Neural progenitor cell (in vitro differentiated cells): ENCODE results near the gene PLA2G3. TPM values are rescaled to one million over a fixed set of nuclear protein-coding genes. Genes with fewer than 3 reads are reported as not detected.

Source experiments
- DNase-seq: peaks from one replicate; pipeline ENCODE4 v3.0.0-alpha.2; 2016; ENCODE audit warnings: low spot score
- H2AFZ ChIP-seq: fragments of 200-600 bp; sonication (generic); replicated peaks from 2 replicates; pipeline ENCODE4 v1.6.1; 2016; ENCODE audit warnings: antibody characterized with exemption
- H3F3A ChIP-seq: fragments of 200-600 bp; sonication (generic); 2 replicates; pipeline ENCODE4 v1.6.1; 2016; ENCODE audit warnings: antibody characterized with exemption, low read depth
- H3K27ac ChIP-seq: fragments of 200-600 bp; sonication (generic); 2 replicates; pipeline ENCODE4 v1.5.1; 2016; ENCODE audit warnings: mild to moderate bottlenecking
- H3K27me3 ChIP-seq: fragments of 200-600 bp; sonication (generic); 2 replicates; pipeline ENCODE4 v1.6.1; 2016; ENCODE audit warnings: mild to moderate bottlenecking, moderate library complexity
- H3K36me3 ChIP-seq: fragments of 200-600 bp; sonication (generic); 2 replicates; pipeline ENCODE4 v1.5.1; 2016
- H3K4me1 ChIP-seq: fragments of 200-600 bp; sonication (generic); 2 replicates; pipeline ENCODE4 v1.6.1; 2016; ENCODE audit warnings: mixed run types
- H3K4me2 ChIP-seq: fragments of 200-600 bp; sonication (generic); 2 replicates; pipeline ENCODE4 v1.6.1; 2016
- H3K4me3 ChIP-seq: fragments of 200-600 bp; sonication (generic); 2 replicates; pipeline ENCODE4 v1.5.1; 2016
- H3K79me2 ChIP-seq: fragments of 200-600 bp; sonication (generic); 2 replicates; pipeline ENCODE4 v1.6.1; 2016; ENCODE audit warnings: low read depth
- H3K9ac ChIP-seq: fragments of 200-600 bp; sonication (generic); 2 replicates; pipeline ENCODE4 v1.6.1; 2016
- H3K9me3 ChIP-seq: fragments of 200-600 bp; sonication (generic); 2 replicates; pipeline ENCODE4 v1.5.1; 2016; ENCODE audit warnings: low read depth
- H4K20me1 ChIP-seq: fragments of 200-600 bp; sonication (generic); 2 replicates; pipeline ENCODE4 v1.6.1; 2016; ENCODE audit warnings: low read depth
- H3K27ac Mint-ChIP-seq: 3 replicates; pipeline ENCODE4 v1.8.0; 2021; ENCODE audit warnings: mixed read lengths
- H3K27me3 Mint-ChIP-seq: 2 replicates; pipeline ENCODE4 v1.8.0; 2022; ENCODE audit warnings: low read depth, mild to moderate bottlenecking, inconsistent platforms, moderate library complexity, mixed read lengths; ENCODE audit not compliant: insufficient read depth
- H3K36me3 Mint-ChIP-seq: 3 replicates; pipeline ENCODE4 v1.8.0; 2021; ENCODE audit warnings: mixed read lengths
- H3K4me1 Mint-ChIP-seq: 3 replicates; pipeline ENCODE4 v1.8.0; 2021; ENCODE audit warnings: mixed read lengths
- H3K4me3 Mint-ChIP-seq: 3 replicates; pipeline ENCODE4 v1.8.0; 2021; ENCODE audit warnings: mild to moderate bottlenecking, moderate library complexity, mixed read lengths
- H3K9me3 Mint-ChIP-seq: 3 replicates; pipeline ENCODE4 v1.8.0; 2020; ENCODE audit warnings: mixed read lengths
- CTCF ChIP-seq: fragments of 200-600 bp; sonication (generic); IDR thresholded peaks from 2 replicates; pipeline ENCODE4 v1.5.1; 2017; ENCODE audit warnings: antibody characterized with exemption, mild to moderate bottlenecking
- EZH2 ChIP-seq: fragments of 200-600 bp; sonication (generic); IDR thresholded peaks from 2 replicates; pipeline ENCODE4 v1.6.1; 2017; ENCODE audit warnings: antibody characterized with exemption, mild to moderate bottlenecking, moderate library complexity
- EZH2phosphoT487 ChIP-seq: fragments of 200-600 bp; sonication (generic); IDR thresholded peaks from 2 replicates; pipeline ENCODE4 v1.6.1; 2017; ENCODE audit warnings: antibody characterized with exemption
- total RNA-seq: library from RNA; depleted of rRNA; stranded (reverse); fragments of >200 nt; gene quantifications from 2 replicates; pipeline ENCODE4 v1.2.3, GENCODE V29; 2015; ENCODE audit warnings: low replicate concordance

The PLA2G3 gene
- total RNA-seq, 1 donor from 2014 or later, result 0.41 TPM

- DNase-seq, result no peak
- Histone ChIP-seq H3K79me2 (no peaks in the 10 kb centered on the region), H3K27me3 (peaks cover 46% of the 10 kb centered on the region), H3K9ac (no peak overlapping the region), H4K20me1 (no peaks in the 10 kb centered on the region), H3K27ac (no peak overlapping the region), H3K4me3 (no peak overlapping the region), H3K9me3 (no peaks in the 10 kb centered on the region), H3K4me1 (no peaks in the 10 kb centered on the region), H3F3A (no peaks in the 10 kb centered on the region), H3K36me3 (no peaks in the 10 kb centered on the region), H3K4me2 (no peak overlapping the region), H2AFZ (no peak overlapping the region)
- H3K4me1 Mint-ChIP-seq, result no peaks in the 10 kb centered on the region
- H3K27ac Mint-ChIP-seq, result no peak overlapping the region
- peaks cover 9% of the 10 kb centered on the region for H3K27me3 Mint-ChIP-seq
- no peaks in the 10 kb centered on the region for H3K36me3 Mint-ChIP-seq
- no peak for TF ChIP-seq CTCF
- no peak for TF ChIP-seq EZH2phosphoT487
- no peak for TF ChIP-seq EZH2
- no peak overlapping the region for H3K4me3 Mint-ChIP-seq
- H3K9me3 Mint-ChIP-seq, result no peaks in the 10 kb centered on the region
Observed at GRCh38 chr22:31153357-31153756, 13.0 kb upstream of the PLA2G3 start.

DNA sequence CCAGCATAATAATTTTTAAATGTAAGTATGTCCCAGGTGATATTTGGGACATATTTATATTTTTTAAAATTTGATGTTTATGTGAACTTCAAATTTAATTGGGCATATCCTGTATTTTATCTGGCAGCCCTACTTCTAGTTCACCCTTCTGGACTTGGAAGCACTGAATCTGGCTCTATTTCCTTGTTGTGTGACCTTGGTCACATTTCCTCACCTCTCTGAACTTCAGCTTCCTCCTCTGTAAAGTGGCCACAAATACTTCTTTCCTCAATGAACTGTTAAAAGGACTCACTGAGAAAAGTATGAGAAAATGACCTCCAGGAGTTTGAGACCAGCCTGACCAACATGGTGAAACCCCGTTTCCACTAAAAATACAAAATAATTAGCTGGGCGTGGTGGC, 11.6 kb upstream of the PLA2G3 start:
- Histone ChIP-seq H3F3A (no peaks in the 10 kb centered on the region), H3K4me3 (no peak overlapping the region), H4K20me1 (no peaks in the 10 kb centered on the region), H3K79me2 (no peaks in the 10 kb centered on the region), H3K4me1 (no peaks in the 10 kb centered on the region), H3K4me2 (no peak overlapping the region), H2AFZ (no peak overlapping the region), H3K36me3 (no peaks in the 10 kb centered on the region), H3K9me3 (peaks cover under 1% of the 10 kb centered on the region), H3K27me3 (peaks cover 31% of the 10 kb centered on the region), H3K27ac (no peak overlapping the region), H3K9ac (no peak overlapping the region)
- no peak for TF ChIP-seq EZH2phosphoT487
- no peak for TF ChIP-seq EZH2
- no peak for TF ChIP-seq CTCF
- Mint-ChIP-seq H3K27ac (no peak overlapping the region), H3K36me3 (no peaks in the 10 kb centered on the region), H3K4me3 (no peak overlapping the region), H3K9me3 (peaks cover 9% of the 10 kb centered on the region), H3K27me3 (peaks cover 9% of the 10 kb centered on the region), H3K4me1 (no peaks in the 10 kb centered on the region)
- DNase-seq, result no peak

- Histone ChIP-seq H3K9me3 (peaks cover 6% of the 10 kb centered on the region), H3K36me3 (no peaks in the 10 kb centered on the region), H3K4me2 (no peak overlapping the region), H3K4me1 (no peaks in the 10 kb centered on the region), H3K27ac (no peak overlapping the region), H3K4me3 (no peak overlapping the region), H2AFZ (no peak overlapping the region), H3F3A (no peaks in the 10 kb centered on the region), H3K79me2 (no peaks in the 10 kb centered on the region), H3K9ac (no peak overlapping the region), H4K20me1 (no peaks in the 10 kb centered on the region), H3K27me3 (peaks cover 18% of the 10 kb centered on the region)
- H3K4me3 Mint-ChIP-seq, result no peak overlapping the region
- peaks cover 9% of the 10 kb centered on the region for H3K27me3 Mint-ChIP-seq
- no peak overlapping the region for H3K27ac Mint-ChIP-seq
- TF ChIP-seq CTCF (peak; percentile 44), EZH2phosphoT487 (no peak), EZH2 (no peak)
- no peak for DNase-seq
- H3K9me3 Mint-ChIP-seq, result peaks cover 13% of the 10 kb centered on the region
- H3K36me3 Mint-ChIP-seq, result no peaks in the 10 kb centered on the region
- H3K4me1 Mint-ChIP-seq, result no peaks in the 10 kb centered on the region
Observed at GRCh38 chr22:31150615-31151014, 10.3 kb upstream of the PLA2G3 start.
